A673 (cell line): ENCODE results near the gene STK32A.

Source experiments
- EZH2 ChIP-seq: fragments of 200-600 bp; sonication (generic); IDR thresholded peaks from 2 replicates; pipeline ENCODE4 v1.6.1; 2017; ENCODE audit warnings: borderline replicate concordance, low read depth, mild to moderate bottlenecking, mixed read lengths, antibody characterized with exemption, low read length; ENCODE audit not compliant: poor library complexity, severe bottlenecking
- TF ChIP-seq, protein P1 (sequence below): fragments of 300-800, 200-600 bp; sonication (generic); conservative IDR thresholded peaks from 2 replicates; pipeline ENCODE4 v1.5.1; 2017; ENCODE audit warnings: low read depth, mild to moderate bottlenecking, antibody characterized with exemption, low read length, moderate library complexity, mixed read lengths

DNA sequence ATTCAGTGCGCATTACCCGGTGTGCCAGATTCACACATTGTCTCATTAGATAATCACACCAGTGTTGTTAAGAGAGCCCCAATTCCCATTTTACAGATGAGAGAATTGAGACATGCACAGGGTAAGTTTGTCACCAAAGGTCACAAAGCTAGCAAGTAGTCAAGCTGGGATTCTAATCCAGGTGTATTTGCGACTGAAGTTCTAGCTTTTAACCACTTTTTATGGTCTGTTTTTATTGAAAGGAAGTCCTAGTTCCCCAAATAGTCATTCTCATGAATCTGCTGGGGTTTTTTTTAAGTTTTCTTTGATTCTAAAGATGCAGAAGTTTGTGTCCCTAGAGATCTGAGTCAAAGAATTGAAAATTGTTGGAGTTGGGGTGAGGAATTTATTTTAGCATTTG lies 138.5 kb downstream of the STK32A start:
- TF ChIP-seq, protein P1, sequence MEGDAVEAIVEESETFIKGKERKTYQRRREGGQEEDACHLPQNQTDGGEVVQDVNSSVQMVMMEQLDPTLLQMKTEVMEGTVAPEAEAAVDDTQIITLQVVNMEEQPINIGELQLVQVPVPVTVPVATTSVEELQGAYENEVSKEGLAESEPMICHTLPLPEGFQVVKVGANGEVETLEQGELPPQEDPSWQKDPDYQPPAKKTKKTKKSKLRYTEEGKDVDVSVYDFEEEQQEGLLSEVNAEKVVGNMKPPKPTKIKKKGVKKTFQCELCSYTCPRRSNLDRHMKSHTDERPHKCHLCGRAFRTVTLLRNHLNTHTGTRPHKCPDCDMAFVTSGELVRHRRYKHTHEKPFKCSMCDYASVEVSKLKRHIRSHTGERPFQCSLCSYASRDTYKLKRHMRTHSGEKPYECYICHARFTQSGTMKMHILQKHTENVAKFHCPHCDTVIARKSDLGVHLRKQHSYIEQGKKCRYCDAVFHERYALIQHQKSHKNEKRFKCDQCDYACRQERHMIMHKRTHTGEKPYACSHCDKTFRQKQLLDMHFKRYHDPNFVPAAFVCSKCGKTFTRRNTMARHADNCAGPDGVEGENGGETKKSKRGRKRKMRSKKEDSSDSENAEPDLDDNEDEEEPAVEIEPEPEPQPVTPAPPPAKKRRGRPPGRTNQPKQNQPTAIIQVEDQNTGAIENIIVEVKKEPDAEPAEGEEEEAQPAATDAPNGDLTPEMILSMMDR, result no peak
- no peak for TF ChIP-seq EZH2
